Lung microvascular endothelial cell (primary cell): ENCODE data around the gene EXD2. TPM values are rescaled to one million over a fixed set of nuclear protein-coding genes. Genes with fewer than 3 reads are reported as not detected.
"Not testable (repeated sequence)": the region's sequence is repeated elsewhere in the genome, so short reads cannot be mapped to it uniquely, and the experiment has no call there.

Experiments used
- DNase-seq, 2 donors: peaks; one replicate each; pipeline versions ENCODE4 v3.0.0 to v3.0.0-alpha.2; 2010; ENCODE audit warnings: low read depth in 2 of 2
- total RNA-seq: library from RNA; depleted of rRNA; stranded (reverse); fragments of >200 nt; gene quantifications from 2 replicates; pipeline ENCODE4 v1.2.1, GENCODE V29; 2014

The EXD2 gene
- total RNA-seq, 1 donor from 2014 or later = 21.0 TPM

- no peak for DNase-seq
Measured at GRCh38 chr14:69193721-69194120, 2.4 kb downstream of the EXD2 start.

DNA sequence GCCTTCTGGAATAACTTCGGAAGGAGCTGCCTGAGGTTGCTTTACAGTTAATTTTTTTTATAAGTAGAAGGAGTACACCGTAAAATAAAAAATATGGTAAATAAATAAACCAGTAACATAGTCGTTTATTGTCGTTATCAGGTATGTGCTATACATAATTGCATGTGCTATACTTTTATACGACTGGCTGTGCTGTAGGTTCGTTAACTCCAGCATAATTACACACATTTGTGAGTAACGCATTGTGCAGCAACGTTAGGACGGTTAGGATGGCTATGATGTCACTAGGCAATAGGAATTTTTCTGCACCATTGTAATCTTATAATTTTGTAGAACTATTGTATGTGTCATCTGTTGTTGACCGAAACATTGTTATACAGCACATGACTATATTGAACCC is 8.5 kb downstream of the EXD2 start:
- DNase-seq = no peak

DNA sequence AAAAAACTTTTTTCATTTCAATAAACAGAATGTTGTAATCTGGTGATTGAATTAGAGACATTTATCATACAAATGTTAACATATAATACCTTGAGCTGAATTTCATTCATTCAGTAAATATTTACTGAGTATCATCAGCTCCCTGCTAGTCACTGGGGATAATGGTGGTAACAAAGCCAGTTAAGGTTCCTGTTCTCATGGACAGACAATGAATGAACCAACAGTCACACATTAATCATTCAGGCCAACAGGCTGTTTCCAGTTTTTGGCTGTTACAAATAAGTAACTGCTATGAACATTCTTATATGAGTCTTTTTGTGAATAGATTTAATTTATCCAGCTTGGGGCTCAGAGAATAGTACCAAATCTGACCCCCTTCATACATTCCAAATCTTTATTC is 13.5 kb downstream of the EXD2 start:
- peak; percentile 40 to 80 for DNase-seq

GRCh38 chr14:69207435-69208041 is 16.2 kb downstream of the EXD2 start:
- no peak for DNase-seq

DNA sequence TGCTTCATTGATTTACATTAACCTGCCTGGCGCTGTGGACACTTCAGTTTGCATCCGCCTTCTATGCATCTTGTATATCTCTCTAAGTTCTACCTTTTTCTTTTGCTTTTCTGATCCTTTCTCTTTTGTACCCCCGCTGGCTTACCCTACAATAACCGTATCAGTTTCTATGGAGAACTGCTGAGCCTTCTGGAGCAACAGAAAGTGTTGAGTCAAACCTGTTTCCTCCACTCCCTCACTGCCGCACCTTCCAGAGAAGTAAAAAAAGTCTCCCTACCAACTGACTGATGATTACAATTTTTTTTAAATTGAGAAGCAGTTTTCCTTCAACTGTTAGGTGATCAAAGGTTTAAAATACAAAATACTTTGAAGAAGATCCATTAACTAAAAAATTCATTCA is 17.4 kb downstream of the EXD2 start:
- DNase-seq = no peak

- no peak for DNase-seq
Measured at GRCh38 chr14:69214393-69214792, 23.1 kb downstream of the EXD2 start.

DNA sequence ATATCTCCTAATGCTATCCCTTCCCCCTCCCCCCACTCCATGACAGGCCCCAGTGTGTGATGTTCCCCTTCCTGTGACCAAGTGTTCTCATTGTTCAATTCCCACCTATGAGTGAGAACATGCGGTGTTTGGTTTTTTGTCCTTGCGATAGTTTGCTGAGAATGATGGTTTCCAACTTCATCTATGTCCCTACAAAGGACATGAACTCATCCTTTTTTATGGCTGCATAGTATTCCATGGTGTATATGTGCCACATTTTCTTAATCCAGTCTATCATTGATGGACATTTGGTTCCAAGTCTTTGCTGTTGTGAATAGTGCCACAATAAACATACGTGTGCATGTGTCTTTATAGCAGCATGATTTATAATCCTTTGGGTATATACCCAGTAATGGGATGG is 26.4 kb downstream of the EXD2 start:
- DNase-seq = not testable (repeated sequence)

GRCh38 chr14:69224946-69225345 is 33.6 kb downstream of the EXD2 start:
- DNase-seq = no peak

DNA sequence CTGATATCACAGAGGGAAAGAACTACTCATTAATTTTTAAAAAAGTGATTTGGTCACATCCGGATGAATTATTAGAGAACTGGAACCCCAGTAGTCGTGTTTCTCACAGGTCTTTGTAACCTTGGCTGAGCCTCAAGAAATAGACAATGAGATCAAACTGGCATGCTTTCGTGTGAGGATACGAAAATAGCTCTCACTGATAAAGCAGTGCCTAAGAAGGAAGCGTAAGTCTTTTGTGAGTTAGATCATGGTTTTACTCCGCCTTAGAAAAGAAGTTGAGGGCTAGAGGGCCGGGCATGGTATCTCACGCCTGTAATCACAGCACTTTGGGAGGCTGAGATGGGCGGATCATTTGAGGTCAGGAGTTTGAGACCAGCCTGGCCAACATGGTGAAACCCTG is 34.9 kb downstream of the EXD2 start:
- peak in 1 of 2 donors; percentile 93 for DNase-seq

DNA sequence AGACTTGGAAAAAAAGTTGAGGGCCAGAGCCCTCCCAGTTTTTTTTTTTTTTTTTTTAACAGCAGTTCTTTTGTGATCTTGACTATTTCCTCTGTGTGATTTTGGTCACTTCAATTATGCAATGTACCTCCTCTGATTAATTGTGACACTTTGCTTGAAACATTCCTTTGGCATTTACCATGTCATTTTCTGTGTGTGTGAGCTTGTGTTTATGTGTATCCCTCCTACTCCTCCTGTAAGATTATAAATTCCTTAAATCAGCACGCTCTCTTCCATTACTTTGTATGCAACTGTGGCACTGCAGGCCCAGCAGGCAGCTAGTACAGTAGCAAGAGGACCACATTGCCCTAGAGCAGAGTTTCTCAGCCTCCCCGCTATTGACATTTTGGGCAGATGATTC is 35.4 kb downstream of the EXD2 start:
- no peak for DNase-seq

- peak in 1 of 2 donors; percentile 24 for DNase-seq
Measured at GRCh38 chr14:69231486-69231885, 40.2 kb downstream of the EXD2 start.

GRCh38 chr14:69232388-69232787 is 41.1 kb downstream of the EXD2 start:
- no peak for DNase-seq

- no peak for DNase-seq
Measured at GRCh38 chr14:69234106-69234505, 42.8 kb downstream of the EXD2 start.

GRCh38 chr14:69235708-69236107 is 44.4 kb downstream of the EXD2 start:
- DNase-seq = no peak

- DNase-seq = no peak
Measured at GRCh38 chr14:69237142-69237541, 45.8 kb downstream of the EXD2 start.

DNA sequence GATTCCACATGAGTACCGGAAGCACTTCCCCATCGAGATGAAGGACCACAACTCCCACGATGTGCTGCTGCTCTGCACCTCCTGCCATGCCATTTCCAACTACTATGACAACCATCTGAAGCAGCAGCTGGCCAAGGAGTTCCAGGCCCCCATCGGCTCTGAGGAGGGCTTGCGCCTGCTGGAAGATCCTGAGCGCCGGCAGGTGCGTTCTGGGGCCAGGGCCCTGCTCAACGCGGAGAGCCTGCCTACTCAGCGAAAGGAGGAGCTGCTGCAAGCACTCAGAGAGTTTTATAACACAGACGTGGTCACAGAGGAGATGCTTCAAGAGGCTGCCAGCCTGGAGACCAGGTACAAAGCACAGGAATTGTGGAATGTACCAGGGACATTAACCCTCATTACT is 46.3 kb downstream of the EXD2 start:
- DNase-seq = no peak

- DNase-seq = no peak
Measured at GRCh38 chr14:69238883-69239282, 47.6 kb downstream of the EXD2 start.

- no peak for DNase-seq
Measured at GRCh38 chr14:69240527-69241173, 49.4 kb downstream of the EXD2 start.

GRCh38 chr14:69241577-69241976 is 50.3 kb downstream of the EXD2 start:
- DNase-seq = no peak

DNA sequence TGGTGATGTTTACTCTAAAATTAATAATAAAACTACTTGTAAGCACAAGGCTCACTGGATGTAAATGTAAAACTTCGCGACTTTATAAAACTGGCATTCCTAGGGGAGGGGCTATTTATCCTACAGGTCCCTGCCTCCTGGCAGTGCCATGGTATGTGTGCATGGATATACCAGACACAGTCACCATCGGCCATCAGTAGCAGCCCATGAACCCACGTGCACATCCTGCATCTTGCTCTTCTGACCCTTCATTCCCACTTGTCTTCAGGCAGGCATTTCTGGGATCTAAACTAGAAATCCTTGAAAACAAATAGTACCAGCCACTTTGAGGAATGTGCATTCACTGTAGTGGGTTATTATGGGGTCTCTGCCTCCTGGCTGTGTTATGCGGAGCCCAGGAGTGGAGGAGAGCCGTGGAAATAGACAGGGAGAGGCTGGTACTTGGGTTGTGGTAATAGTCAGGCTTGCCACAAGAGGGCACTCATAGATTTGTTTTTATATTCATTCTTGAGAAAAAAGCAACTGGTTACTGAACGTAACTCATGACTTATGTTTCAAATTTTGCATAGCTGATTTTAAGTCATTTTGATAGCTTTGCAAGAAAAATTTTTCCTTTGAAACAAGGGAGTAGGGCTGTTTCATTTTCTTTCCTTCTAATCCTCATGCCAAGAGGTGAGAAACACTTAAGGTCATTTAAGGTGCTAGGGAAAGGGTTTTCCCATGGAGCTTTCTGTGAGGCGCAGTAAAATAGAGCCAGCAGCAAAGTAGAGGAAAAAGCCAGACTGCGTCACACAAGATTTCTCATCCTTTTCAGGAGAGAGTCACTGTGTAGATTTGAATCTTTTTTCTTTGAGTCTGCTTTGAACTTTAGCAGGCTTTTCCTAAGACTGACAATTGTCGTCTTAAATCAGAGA is 51.3 kb downstream of the EXD2 start:
- peak; percentile 74 to 79 for DNase-seq

GRCh38 chr14:69244946-69245345 is 53.6 kb downstream of the EXD2 start:
- DNase-seq = no peak

- DNase-seq = no peak
Measured at GRCh38 chr14:69246331-69246730, 55.0 kb downstream of the EXD2 start.
